ENCODE data around the gene NKAIN2. TPM values are rescaled to one million over a fixed set of nuclear protein-coding genes. Genes with fewer than 3 reads are reported as not detected.

The NKAIN2 gene
- total RNA-seq, 4 donors from 2014 or later, result 0.19 TPM; not detected in 3

DNA sequence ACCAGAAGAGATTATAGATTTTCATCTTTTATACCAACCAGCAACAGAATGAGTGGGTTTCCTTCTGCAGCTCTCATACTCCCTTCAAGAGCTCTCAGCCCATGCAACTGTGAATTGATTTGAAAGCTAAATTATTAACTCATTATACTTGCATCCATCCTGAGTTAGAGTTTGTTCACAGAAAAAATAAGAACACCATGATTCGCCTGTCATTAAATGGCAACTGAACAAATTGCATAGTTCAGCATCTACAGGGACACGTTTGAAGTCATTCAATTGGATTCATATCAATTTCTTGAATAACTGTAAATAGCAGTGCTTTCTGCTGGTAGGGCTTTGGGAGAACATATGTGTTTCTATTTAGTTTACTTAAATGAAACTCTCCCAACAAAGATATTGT, 65.7 kb downstream of the NKAIN2 start:
- Histone ChIP-seq H3K27me3 (no peaks in the 10 kb centered on the region), H3K36me3 (no peaks in the 10 kb centered on the region), H3K4me1 (no peaks in the 10 kb centered on the region), H3K4me3 (no peak overlapping the region), H3K27ac (no peak overlapping the region), H3K9me3 (no peaks in the 10 kb centered on the region)
- intact Hi-C loops (cut with DNase I), result no loop called here
- TF ChIP-seq POLR2A (IDR thresholded peaks at IDR 0.05), result no peak
- no peak for TF ChIP-seq CTCF (IDR thresholded peaks at IDR 0.05)
- DNase-seq, result no peak
- WGBS, 2 donors, result 57 to 67% methylated on average over 2 of the region's 2 CpGs

DNA sequence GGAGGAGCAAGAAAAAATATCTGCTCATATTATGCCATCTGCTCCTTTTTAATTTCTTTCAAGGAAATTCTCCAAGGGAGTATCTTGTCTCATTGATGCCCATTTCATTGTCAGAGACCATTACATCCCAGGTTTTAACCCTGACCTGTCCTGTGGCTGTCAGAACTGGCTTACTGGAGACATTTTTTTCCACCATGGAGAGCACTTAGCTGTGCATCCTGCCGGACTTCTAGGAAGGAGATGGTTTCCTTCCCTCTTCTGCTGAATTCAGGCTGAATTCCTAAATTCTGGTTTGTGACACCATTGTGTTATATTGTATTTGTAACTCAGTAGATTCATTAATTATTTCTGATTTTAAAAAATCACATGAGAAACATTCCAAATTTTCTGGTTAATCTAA, 70.3 kb downstream of the NKAIN2 start:
- intact Hi-C loops (cut with DNase I), result no loop called here
- H3K27me3 ChIP-seq, result no peaks in the 10 kb centered on the region
- TF ChIP-seq CTCF (IDR thresholded peaks at IDR 0.05) (no peak), POLR2A (IDR thresholded peaks at IDR 0.05) (no peak)
- H3K36me3 ChIP-seq, result no peaks in the 10 kb centered on the region
- no peaks in the 10 kb centered on the region for H3K9me3 ChIP-seq
- H3K27ac ChIP-seq, result no peak overlapping the region
- WGBS, 2 donors, result 29 to 36% methylated on average over 1 of the region's 1 CpG
- DNase-seq, result no peak
- H3K4me1 ChIP-seq, result no peaks in the 10 kb centered on the region
- no peak overlapping the region for H3K4me3 ChIP-seq

DNA sequence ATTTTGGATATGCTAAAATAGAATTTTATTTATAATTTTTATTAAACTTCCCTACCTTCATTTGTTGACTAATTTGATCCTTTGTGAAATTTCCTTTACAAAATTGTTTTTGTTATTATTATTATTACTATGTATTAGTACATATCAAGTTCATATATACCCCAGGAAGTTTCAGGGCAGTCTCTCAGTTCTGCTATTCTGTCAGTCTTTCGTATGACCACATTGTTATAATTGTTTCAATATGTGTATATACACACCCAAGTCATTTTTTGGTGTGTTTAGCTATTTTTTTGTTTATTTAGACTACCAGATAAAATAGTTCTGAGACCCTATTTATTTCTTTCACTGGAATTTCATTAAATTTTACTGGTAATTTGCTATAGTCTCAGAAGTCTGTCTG, 72.1 kb downstream of the NKAIN2 start:
- WGBS, 2 donors, result 69 to 88% methylated on average over 1 of the region's 1 CpG
- Histone ChIP-seq H3K27me3 (no peaks in the 10 kb centered on the region), H3K9me3 (no peaks in the 10 kb centered on the region), H3K4me1 (no peaks in the 10 kb centered on the region), H3K36me3 (no peaks in the 10 kb centered on the region), H3K27ac (no peak overlapping the region), H3K4me3 (no peak overlapping the region)
- intact Hi-C loops (cut with DNase I), result no loop called here
- no peak for TF ChIP-seq CTCF (IDR thresholded peaks at IDR 0.05)
- DNase-seq, result no peak

DNA sequence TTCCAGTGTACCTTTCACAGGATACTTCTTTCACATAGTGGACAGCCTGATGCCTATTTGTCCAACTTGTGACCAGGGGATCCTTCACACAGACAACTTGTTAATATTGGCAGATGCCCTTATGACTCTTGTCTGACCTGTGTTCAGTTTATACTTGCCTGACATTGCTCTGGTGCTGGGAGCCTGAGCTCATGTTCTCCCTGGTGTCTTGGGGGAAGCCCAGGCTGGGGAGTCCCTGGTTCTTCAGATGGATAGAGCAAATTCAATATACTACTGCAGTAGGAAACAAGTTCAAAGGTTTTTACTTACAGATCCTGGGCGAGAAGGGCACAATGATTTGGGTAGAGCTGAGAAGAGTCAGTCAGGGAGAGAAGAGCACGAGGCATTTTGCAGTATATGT, 76.1 kb downstream of the NKAIN2 start:
- intact Hi-C loops (cut with DNase I), result no loop called here
- H3K4me1 ChIP-seq, result no peaks in the 10 kb centered on the region
- no peaks in the 10 kb centered on the region for H3K36me3 ChIP-seq
- 75 to 84% methylated on average over 2 of the region's 2 CpGs for WGBS, 2 donors
- no peak overlapping the region for H3K4me3 ChIP-seq
- DNase-seq, result no peak
- H3K27ac ChIP-seq, result no peak overlapping the region
- no peaks in the 10 kb centered on the region for H3K27me3 ChIP-seq
- no peak for TF ChIP-seq CTCF (IDR thresholded peaks at IDR 0.05)
- no peak for TF ChIP-seq POLR2A (IDR thresholded peaks at IDR 0.05)
- H3K9me3 ChIP-seq, result no peaks in the 10 kb centered on the region

DNA sequence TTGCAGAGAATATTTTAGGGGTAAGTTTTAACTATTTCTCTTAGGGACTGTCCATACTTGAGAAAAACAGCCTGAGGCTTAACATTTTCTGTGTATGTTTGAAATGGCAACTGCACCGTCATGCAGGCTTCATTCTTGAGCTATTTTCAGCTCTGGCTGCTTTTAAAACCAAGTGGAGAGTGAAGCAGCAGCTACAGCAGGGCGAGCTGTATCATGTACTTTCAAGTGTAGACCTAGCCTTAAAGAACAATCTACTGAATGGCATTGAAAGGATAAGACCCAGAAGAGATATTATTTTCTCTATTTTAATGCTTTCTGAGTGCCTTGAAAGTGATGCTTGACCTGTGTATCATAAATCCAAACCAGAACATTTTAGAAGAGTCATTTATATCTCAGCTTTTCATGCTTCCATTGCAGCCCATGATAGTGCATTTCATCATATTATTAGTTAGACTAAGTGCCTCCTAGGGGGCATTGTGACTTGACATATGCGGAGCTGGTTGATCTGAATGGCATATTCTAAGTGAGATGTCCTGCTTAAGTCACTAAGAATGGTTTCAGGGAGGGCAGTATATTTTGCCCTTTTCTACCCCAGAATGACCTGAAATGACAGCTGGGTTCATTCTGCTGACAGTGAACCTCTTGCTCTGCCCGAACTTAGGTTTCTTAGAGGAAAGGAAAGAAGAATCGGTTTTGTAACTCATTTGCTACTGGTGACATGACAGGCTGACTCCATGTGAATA, 85.3 kb downstream of the NKAIN2 start:
- H3K9me3 ChIP-seq, result no peaks in the 10 kb centered on the region
- TF ChIP-seq POLR2A (IDR thresholded peaks at IDR 0.05) (no peak), CTCF (IDR thresholded peaks at IDR 0.05) (no peak)
- no peaks in the 10 kb centered on the region for H3K4me1 ChIP-seq
- H3K27ac ChIP-seq, result no peak overlapping the region
- H3K4me3 ChIP-seq, result no peak overlapping the region
- no peaks in the 10 kb centered on the region for H3K36me3 ChIP-seq
- no peaks in the 10 kb centered on the region for H3K27me3 ChIP-seq
- no peak for DNase-seq
- 43 to 46% methylated on average over 5 of the region's 5 CpGs for WGBS, 2 donors
- intact Hi-C loops (cut with DNase I), result no loop called here
